Activated B cell treated with CpG ODN at 0.5 μM for 24 hours (primary cell): Measurements from ENCODE around the gene NRIP1. TPM values are rescaled to one million over a fixed set of nuclear protein-coding genes. Genes with fewer than 3 reads are reported as not detected.

ENCODE experiments used
- ATAC-seq: fragments of 200-7000 bp; cut with Tn5 transposase; one replicate; pipeline ENCODE4 v1.10.0; 2021; ENCODE audit warnings: low read depth, mild to moderate bottlenecking, moderate library complexity
- CTCF ChIA-PET: fragments of 350-600 bp; sonication (Branson Sonifier 250); formaldehyde crosslinking; loops from one replicate; lab custom pipeline; 2021; ENCODE audit warnings: antibody characterized with exemption; lab: Charles Lee
- POLR2A ChIA-PET: fragments of 350-600 bp; sonication (Branson Sonifier 250); formaldehyde crosslinking; loops from one replicate; lab custom pipeline; 2021; ENCODE audit warnings: antibody characterized with exemption; lab: Charles Lee
- DNase-seq: peaks from one replicate; pipeline ENCODE4 v3.0.0; 2022
- H3K27ac Mint-ChIP-seq: one replicate; pipeline ENCODE4 v1.8.0; 2020; ENCODE audit warnings: mixed read lengths
- H3K27me3 Mint-ChIP-seq: one replicate; pipeline ENCODE4 v1.8.0; 2021; ENCODE audit warnings: mixed read lengths
- H3K36me3 Mint-ChIP-seq: one replicate; pipeline ENCODE4 v1.8.0; 2021; ENCODE audit warnings: low read depth, mixed read lengths
- H3K4me1 Mint-ChIP-seq: one replicate; pipeline ENCODE4 v1.8.0; 2021; ENCODE audit warnings: mixed read lengths
- H3K4me3 Mint-ChIP-seq: one replicate; pipeline ENCODE4 v1.8.0; 2020; ENCODE audit warnings: mild to moderate bottlenecking, mixed read lengths
- H3K9me3 Mint-ChIP-seq: one replicate; pipeline ENCODE4 v1.8.0; 2020; ENCODE audit warnings: mixed read lengths
- CTCF ChIP-seq: fragments of 200-600 bp; IDR thresholded peaks from one replicate; pipeline ENCODE4 v1.8.0; 2022; ENCODE audit warnings: antibody characterized with exemption, mild to moderate bottlenecking
- intact Hi-C: fragments of 100-400 bp; cut with micrococcal nuclease; formaldehyde crosslinking; loops from one replicate; pipeline ENCODE4 v1.15.1; 2024
- total RNA-seq: library from RNA; stranded (reverse); gene quantifications from 2 replicates; pipeline ENCODE4 v1.2.3, GENCODE V29; 2022

NRIP1 gene
- total RNA-seq, 1 donor from 2014 or later = 26.6 TPM

DNA sequence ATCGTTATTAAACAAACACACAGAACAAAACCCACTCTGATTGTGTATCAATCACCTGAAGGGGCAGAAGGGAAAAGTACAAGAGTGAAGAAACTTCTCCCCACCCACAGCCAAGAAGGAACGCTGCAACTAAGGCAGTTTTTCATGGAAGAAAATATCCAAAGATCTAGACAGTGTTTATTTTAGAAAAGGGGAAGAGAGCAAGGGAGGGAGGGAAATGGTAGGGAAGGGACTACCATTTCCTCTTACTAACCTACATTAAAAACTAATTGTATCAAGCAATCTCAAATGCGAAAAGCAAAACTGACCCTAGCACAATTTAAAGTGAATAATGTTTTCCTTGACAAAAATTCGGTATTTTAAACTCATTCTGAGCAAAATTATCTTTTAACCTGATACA is 3.5 kb downstream of the NRIP1 start:
- Mint-ChIP-seq H3K4me1 (peaks cover 76% of the 10 kb centered on the region), H3K4me3 (peak overlapping the region; percentile 1), H3K9me3 (no peaks in the 10 kb centered on the region), H3K27me3 (no peaks in the 10 kb centered on the region), H3K27ac (peak overlapping the region; percentile 1), H3K36me3 (peaks cover 11% of the 10 kb centered on the region)
- ATAC-seq (no peak), DNase-seq (no peak)
- POLR2A ChIA-PET = no interaction called here
- no peak for TF ChIP-seq CTCF
- CTCF ChIA-PET = no interaction called here
- intact Hi-C loops = loop anchor here (5.0 kb wide), 4 partner anchors 34 to 659 kb away; no protein-coding TSS in a partner anchor

DNA sequence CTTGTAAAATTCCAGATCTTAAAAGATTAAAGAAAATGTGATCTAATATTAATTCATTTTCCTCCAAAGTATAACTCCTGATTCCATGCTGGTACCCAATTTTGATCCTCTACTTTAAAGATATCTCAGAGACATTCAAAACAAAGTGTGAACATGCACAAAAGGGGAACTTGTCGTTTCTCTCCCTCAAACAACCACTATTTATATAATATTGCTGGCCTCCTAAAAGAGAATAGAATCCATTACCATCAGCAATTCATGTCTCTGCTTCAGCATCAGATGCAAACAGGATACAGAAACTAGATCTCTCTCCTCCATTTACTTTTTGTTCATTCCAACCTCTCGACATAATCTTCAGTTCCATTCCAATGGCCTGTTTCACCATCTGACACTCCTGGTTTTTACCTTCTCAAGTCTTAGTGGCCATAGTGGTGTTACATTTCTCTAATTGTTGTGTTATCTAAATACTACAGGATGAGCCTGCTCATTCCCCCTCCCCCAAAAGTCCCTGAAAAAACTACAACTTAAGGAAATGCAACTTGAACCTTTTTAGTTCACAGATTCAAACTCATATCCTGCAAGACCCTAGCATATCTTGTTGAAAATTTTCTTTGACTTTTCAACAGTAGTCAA is 4.1 kb downstream of the NRIP1 start:
- peaks cover 77% of the 10 kb centered on the region for H3K4me1 Mint-ChIP-seq

DNA sequence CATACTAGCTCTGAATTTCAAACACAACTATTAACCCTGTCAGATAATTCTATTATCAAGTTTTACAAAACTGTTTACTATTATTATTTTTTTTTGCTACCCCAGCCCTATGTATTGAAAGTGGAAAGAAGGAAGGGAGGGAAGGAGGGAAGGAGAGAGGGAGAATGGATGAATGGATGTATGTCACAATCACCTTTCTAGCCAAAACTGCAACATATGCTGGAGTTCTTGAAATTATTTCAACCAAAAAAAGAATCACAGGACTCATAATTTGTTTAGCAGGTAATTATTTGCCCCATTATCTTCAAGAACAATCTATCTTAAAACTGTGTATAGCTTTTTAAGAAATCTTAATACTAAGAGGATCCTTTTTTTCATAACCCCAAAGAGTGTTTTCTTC is 5.4 kb downstream of the NRIP1 start:
- ATAC-seq (no peak), DNase-seq (no peak)
- Mint-ChIP-seq H3K4me3 (peak overlapping the region; percentile 63), H3K27me3 (no peaks in the 10 kb centered on the region), H3K27ac (peak overlapping the region; percentile 57), H3K9me3 (no peaks in the 10 kb centered on the region), H3K4me1 (peaks cover 89% of the 10 kb centered on the region), H3K36me3 (no peaks in the 10 kb centered on the region)
- POLR2A ChIA-PET = no interaction called here
- no peak for TF ChIP-seq CTCF
- intact Hi-C loops = no loop called here
- CTCF ChIA-PET = interaction anchor here (0.7 to 1.2 kb wide), 2 partner anchors 13 to 423 kb away, joined by 3 read pairs; no protein-coding TSS in a partner anchor

More for the DNA sequence above, 4.1 kb downstream of the NRIP1 start:
- ChIA-PET CTCF (no interaction called here), POLR2A (no interaction called here)
- H3K4me3 Mint-ChIP-seq = peak overlapping the region; percentile 3
- H3K27me3 Mint-ChIP-seq = no peaks in the 10 kb centered on the region
- peak overlapping the region; percentile 8 for H3K27ac Mint-ChIP-seq
- H3K36me3 Mint-ChIP-seq = peaks cover 5% of the 10 kb centered on the region
- no peak for DNase-seq
- ATAC-seq = no peak
- no peak for TF ChIP-seq CTCF
- intact Hi-C loops = loop anchor here (5.0 kb wide), 4 partner anchors 33 to 658 kb away; no protein-coding TSS in a partner anchor
- no peaks in the 10 kb centered on the region for H3K9me3 Mint-ChIP-seq

- Mint-ChIP-seq H3K36me3 (no peaks in the 10 kb centered on the region), H3K27ac (peak overlapping the region; percentile 57), H3K27me3 (no peaks in the 10 kb centered on the region), H3K4me3 (peak overlapping the region; percentile 63), H3K9me3 (no peaks in the 10 kb centered on the region), H3K4me1 (peaks cover 94% of the 10 kb centered on the region)
- intact Hi-C loops = no loop called here
- TF ChIP-seq CTCF = no peak
- DNase-seq (no peak), ATAC-seq (no peak)
- POLR2A ChIA-PET = no interaction called here
- CTCF ChIA-PET = interaction anchor here (0.7 to 1.2 kb wide), 2 partner anchors 12 to 424 kb away, joined by 3 read pairs; no protein-coding TSS in a partner anchor
Observed at GRCh38 chr21:15058854-15059263, 5.9 kb downstream of the NRIP1 start.

DNA sequence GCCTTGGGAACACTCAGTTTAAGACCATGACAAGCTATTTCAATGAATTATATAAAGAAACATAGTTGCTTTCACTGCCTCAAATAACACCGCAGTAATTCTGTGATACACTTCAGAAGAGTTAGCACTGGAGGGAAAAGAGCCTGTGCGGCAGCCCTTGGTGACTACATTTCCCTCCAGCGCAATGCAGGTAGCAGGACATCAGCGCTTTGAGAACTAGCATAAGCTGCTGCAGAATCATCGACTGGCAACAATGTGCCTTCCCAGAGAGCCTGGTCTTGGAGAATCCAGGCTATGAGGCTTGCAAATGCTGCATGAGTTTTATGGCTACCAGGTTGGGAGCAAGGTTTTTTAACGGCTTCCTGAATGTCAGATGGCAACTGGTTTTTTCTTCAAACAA is 7.5 kb downstream of the NRIP1 start:
- Mint-ChIP-seq H3K36me3 (no peaks in the 10 kb centered on the region), H3K9me3 (no peaks in the 10 kb centered on the region), H3K4me3 (peak overlapping the region; percentile 51), H3K27ac (no peak overlapping the region), H3K27me3 (no peaks in the 10 kb centered on the region), H3K4me1 (peaks cover 93% of the 10 kb centered on the region)
- DNase-seq (no peak), ATAC-seq (no peak)
- TF ChIP-seq CTCF = no peak
- CTCF ChIA-PET = no interaction called here
- intact Hi-C loops = no loop called here
- POLR2A ChIA-PET = interaction anchor here (1.1 kb wide), 1 partner anchor 8 kb away, joined by 6 read pairs; the partner anchor contains the start of gene NRIP1
